ENCODE measurements around the gene VTN.

Gene VTN

GRCh38 chr17:28370035-28370743 is at the start of gene VTN:
TSS of gene VTN (minus strand) at chr17:28370307. CDS start at chr17:28370203, 104 bp downstream.
- H3K27ac ChIP-seq, result no peak within 1 kb of the TSS; the same call in 1 of the 2 replicates

GRCh38 chr17:28416703-28417311 is 46.7 kb upstream of the VTN start:
- TF ChIP-seq CTCF (conservative IDR thresholded peaks at IDR 0.05) (peak; percentile 93), ZFX (IDR thresholded peaks at IDR 0.05) (no peak)
- H3K27ac ChIP-seq, result no peak overlapping the region

More at GRCh38 chr17:28370035-28370743, at the start of gene VTN:
- TF ChIP-seq CTCF (conservative IDR thresholded peaks at IDR 0.05), result no peak
- TF ChIP-seq ZFX (IDR thresholded peaks at IDR 0.05), result no peak

GRCh38 chr17:28415886-28416285 is 45.8 kb upstream of the VTN start:
- H3K27ac ChIP-seq, result no peak overlapping the region
- TF ChIP-seq CTCF (conservative IDR thresholded peaks at IDR 0.05), result no peak
- no peak for TF ChIP-seq ZFX (IDR thresholded peaks at IDR 0.05)

GRCh38 chr17:28413804-28414203 is 43.7 kb upstream of the VTN start:
- no peak overlapping the region for H3K27ac ChIP-seq
- no peak for TF ChIP-seq ZFX (IDR thresholded peaks at IDR 0.05)
- TF ChIP-seq CTCF (conservative IDR thresholded peaks at IDR 0.05), result peak; percentile 11

- TF ChIP-seq ZFX (IDR thresholded peaks at IDR 0.05) (no peak), CTCF (conservative IDR thresholded peaks at IDR 0.05) (no peak)
- no peak overlapping the region for H3K27ac ChIP-seq
Observed at GRCh38 chr17:28412099-28412498, 42.0 kb upstream of the VTN start.

GRCh38 chr17:28407974-28408306 is 37.8 kb upstream of the VTN start:
- H3K27ac ChIP-seq, result no peak overlapping the region
- TF ChIP-seq ZFX (IDR thresholded peaks at IDR 0.05) (no peak), CTCF (conservative IDR thresholded peaks at IDR 0.05) (no peak)

GRCh38 chr17:28407130-28407973 is 37.2 kb upstream of the VTN start:
- H3K27ac ChIP-seq, result no peak overlapping the region
- TF ChIP-seq ZFX (IDR thresholded peaks at IDR 0.05) (no peak), CTCF (conservative IDR thresholded peaks at IDR 0.05) (no peak)
